Stimulated activated CD4-positive, alpha-beta T cell treated with anti-CD3 and anti-CD28 coated beads, Interleukin-1b, Interleukin-23, amount 100 ng/mL, for 1 hour (primary cell): ENCODE measurements around the gene FADD.
"Not testable (repeated sequence)": the region's sequence is repeated elsewhere in the genome, so short reads cannot be mapped to it uniquely, and the experiment has no call there.

Source experiments
- DNase-seq, 2 donors: peaks; one replicate each; pipeline ENCODE4 v3.0.0-alpha.2; 2020; ENCODE audit warnings: low read depth in 2 of 2

FADD gene

DNA sequence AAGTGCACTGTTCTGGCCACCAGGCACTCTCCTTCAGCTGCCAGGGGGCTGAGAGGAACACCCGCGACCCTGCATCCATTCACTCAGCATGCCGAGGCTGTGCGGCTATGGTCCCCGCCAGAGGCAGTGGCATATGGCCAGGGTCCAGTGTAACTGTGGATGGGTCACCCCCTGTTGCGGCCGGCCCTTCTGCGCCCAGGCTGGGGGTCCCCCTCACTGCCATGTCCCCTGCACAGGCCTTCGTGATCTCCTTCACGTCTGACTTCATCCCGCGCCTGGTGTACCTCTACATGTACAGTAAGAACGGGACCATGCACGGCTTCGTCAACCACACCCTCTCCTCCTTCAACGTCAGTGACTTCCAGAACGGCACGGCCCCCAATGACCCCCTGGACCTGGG is 20.8 kb upstream of the FADD start:
- DNase-seq = no peak

GRCh38 chr11:70183032-70183431 is 20.1 kb upstream of the FADD start:
- DNase-seq = no peak

- DNase-seq = no peak
Observed at GRCh38 chr11:70183483-70184176, 19.5 kb upstream of the FADD start.

- DNase-seq = no peak
Observed at GRCh38 chr11:70184396-70184795, 18.7 kb upstream of the FADD start.

- DNase-seq = no peak
Observed at GRCh38 chr11:70185348-70186055, 17.6 kb upstream of the FADD start.

DNA sequence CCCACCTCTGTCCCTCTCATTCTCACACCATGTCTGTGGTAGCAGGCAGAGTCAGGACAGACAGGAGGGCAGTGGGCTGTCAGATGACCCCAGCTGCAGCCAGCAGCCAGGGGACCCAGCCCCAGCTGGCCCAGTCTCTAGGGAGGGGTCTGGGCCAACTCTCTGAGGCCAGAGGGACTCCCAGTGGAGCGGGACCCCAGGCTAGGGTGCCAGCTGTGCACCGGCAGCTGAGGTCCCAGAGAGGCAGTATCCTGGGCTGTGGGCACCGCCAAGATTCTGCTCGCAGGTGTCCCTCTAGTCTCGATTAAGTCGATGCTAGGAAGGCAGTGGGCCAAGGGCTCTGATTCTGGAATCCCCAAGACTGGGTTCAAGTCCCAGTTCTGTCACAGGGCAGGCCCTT is 16.7 kb upstream of the FADD start:
- no peak for DNase-seq

DNA sequence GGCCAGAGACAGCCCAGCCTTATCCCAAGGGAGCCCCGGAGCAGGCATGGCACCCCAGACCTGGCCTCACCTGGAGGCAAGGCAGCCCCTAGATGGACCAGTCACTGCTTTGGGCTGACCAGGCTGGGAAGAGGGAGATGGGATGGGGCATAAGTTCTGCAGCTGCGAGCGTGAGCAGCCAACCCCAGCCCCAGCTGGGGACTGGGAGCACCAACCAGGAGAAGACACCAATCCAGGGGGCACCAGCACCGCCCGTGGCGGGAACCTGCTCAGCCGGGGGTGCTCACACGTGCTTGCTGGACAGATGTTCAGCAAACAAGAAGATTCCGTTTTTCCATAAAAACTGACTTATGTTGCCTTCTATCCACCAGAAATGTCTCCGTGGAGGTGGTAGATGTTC is 16.2 kb upstream of the FADD start:
- DNase-seq = no peak

GRCh38 chr11:70187771-70188170 is 15.3 kb upstream of the FADD start:
- DNase-seq = no peak

DNA sequence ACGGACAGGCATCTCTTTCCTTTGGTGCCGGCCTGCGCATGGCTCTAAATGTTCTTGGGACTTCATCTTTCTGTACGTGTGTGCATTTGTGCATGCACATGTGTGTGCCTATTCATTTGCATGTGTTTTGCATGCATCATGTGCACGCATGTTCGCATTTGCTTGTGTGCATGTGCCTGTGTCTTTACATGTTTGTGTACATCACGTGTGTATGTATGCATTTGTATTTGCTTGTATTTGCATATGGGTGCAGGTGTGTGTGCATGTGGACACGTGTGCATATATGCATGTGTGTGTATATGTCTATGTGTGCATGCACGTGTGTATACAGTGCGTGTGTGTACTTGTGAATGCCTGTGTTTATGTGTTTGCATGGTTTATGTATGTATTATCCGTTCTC is 13.5 kb upstream of the FADD start:
- DNase-seq = no peak

- DNase-seq = peak in 1 of 2 donors; percentile 22
Observed at GRCh38 chr11:70191495-70192140, 11.5 kb upstream of the FADD start.

DNA sequence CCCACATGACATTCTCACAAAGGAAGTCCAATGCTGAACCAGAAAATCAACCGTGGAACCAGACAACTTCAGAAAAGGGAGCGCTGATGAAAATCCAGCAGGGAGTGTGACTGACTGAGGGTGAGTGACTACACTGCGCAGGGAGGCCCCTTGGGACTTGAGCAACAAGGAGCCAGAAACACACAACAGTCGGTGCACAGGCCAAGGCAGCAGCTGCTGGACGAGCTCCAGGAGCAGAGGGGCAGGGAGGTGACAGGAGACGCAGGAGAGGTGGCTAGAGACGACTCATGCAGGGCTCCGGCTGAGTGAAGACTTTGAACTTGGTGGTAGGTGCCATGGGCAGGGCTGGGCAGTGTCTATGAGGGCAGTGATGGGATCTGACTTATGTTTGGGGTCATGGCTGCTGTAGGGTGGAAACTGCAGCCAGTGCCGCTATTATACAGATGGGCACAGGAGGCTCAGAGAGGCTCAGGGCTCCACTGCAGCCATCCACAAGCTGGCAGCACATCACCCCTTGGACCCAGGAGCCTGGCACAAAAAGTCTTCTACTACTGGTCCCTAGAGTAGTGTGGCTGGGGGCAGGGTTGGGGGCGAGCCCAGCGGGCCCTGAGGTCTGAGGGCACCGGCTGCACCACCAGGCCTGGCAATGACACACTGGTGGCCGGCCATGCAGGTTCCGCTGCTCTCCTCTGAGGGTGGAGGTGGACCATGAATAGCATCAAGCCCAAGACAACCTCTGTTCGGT is 10.3 kb upstream of the FADD start:
- DNase-seq = no peak

- DNase-seq = no peak
Observed at GRCh38 chr11:70193411-70194292, 9.4 kb upstream of the FADD start.

DNA sequence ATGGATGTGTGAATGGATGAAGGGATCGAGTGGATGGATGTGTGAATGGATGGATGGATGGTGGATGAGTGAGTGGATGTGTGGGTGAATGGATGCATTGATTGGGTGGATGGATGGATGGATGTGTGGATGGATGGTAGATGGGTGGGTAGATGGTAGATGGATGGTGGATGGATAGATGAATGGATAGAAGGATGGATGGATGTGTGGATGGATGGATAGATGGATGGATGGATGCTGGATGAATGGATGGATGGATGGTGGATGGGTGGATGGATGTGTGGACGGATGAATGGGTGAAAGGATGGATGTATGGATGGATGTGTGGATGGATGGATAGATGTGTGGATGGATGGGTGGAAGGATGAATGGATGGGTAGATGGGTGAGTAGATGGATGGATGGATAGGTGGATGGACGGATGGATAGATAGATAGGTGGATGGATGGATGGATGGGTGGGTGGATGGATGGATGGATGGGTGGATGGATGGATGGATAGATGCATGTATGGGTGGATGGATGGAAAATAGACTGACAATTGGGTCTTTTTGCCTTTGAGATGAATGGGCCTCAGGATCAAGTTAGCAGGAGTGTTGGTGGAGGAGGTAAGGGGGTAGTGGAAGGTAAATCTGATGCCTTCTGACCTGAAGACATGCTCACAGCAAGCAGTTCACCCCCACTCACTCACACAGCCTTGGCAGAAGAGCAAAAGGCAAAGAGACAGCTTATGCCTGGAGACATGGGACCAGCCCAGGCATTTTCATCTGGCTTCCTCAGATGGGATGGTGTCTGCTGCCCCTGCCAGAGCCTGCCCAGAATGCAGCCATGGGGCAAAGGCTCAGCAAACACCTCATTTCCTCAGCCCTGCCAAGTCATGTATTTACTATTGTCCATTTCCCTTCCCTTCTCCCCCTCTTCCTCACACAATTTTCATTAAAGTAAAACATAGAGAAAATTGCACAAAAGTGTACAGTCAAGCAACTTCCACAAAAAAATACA is 8.0 kb upstream of the FADD start:
- no peak for DNase-seq

DNA sequence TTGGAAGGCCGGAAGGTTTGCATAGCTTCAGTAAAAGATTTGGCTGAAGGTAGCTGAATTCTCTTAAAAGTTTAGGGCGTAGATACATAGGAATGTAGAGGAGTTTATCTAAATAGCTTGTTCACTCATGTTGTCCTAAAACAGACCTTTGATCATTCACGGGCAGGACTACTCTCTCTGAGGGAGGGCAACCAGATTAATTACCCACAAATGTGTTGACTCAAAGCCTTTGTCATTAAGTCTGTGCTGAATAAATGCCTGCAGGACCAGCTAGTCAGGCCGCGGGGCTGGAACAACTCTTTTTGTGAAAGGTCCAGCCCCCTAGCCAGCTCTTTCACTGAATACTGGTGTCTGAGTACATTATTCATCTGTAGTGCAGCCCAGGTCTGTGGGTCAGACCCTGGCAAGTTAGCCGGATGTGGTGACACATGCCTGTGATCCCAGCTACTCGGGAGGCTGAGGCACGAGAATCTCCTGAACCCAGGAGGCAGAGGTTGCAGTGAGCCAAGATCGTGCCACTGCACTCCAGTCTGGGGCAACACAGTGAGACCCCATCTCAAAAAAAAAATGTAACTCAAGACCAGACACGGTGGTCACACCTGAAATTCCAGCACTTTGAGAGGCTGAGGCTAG is 2.8 kb upstream of the FADD start:
- no peak for DNase-seq

GRCh38 chr11:70201047-70201446 is 2.0 kb upstream of the FADD start:
- not testable (repeated sequence) for DNase-seq

DNA sequence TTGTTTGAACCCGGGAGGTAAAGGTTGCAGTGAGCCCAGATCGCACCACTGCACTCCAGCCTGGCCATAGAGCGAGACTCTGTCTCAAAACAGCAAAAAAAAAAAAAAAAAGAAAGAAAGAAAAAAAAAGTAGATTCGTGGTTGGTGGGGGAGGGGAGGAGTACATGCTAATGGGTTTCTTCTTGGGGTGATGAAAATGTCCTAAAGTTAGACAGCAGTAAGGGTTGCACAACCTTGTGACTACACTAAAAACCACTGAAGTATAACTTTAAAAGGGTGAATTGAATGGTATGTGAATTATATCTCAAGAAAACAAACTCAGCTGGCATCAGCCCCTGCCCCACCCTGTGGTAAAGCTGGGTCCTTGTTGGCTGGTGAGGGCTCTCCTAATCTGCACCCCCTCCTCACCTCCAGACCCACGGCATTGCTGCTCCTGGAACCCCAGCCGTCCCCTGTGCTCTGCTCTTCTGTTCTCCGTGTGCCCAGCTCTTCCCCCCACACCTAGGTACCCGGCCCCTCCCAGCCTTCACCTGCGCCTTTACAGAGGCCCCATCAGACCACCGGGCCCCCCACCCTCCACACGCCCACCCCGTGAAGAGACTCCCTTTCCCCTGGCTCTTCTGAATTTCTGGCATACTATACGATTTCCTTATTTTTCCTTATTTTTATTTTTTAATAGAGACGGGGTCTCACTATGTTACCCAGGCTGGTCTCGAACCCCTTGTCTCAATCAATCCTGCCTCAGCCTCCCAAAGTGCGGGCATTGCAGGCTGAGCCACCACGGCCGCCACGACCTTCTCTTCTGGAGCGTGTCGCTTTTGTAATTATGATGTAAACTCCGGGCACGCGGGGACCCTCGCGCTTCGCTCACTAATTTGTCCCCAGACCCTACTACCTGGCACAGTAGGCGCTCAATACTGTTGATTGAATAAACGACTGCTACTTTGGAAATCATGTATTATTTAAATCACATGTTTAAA is 924 bp upstream of the FADD start:
- no peak for DNase-seq

DNA sequence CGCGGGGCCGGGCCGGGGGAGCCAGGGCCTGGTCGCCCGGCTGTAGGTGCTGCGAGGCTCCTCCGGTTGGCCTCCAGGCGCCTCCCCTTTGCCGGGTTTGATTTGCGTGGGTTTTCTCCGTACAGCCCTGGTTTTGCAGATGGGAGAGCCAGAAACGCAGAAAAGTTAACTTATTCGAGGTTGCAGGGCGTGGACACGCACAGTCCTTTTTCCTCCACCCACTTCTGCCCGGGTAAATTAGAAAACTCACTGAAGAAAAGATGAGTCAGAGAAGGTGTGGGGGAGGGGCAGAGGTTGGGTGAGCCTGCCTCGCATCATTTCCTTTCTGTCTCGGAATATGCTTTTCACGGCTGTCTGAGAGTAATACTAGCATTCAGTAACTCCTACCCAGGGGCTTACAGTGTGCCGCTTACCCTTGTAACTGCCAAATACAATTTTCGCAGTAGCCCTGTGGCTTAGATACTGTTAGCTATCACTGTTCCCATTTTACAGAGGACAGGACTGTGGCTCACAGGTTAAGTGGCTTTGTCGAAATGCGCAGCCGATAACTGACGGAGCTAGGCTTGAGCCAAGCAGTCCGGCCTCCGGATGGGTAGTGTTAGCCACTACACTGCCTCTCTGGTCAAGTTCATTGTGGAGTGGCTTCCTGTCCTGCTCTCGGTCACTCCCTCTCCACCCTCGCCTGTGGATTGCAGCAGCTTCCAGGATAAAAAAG is 812 bp downstream of the FADD start:
- DNase-seq = peak; percentile 82 to 87

DNA sequence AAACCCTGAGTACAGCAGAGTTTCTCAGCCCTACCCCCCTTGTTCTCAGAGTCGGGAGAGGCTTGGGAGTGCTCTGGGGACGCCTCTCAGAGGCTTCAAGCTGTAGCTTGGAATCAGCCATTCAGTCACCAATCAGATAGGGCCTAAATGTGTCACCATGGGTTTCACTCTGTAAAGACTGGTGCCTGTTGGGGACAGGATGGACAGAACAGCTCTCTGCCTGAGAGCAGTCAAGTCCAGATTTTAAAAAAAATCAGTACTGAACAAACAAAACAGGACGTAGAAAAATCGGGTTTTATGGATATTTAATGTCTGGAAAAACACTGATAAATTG is 1.3 kb downstream of the FADD start:
- DNase-seq = no peak
